ENCODE data around the gene C2orf72. TPM values are rescaled to one million over a fixed set of nuclear protein-coding genes. Genes with fewer than 3 reads are reported as not detected.

The C2orf72 gene
- total RNA-seq, 4 donors from 2014 or later, result 0.55 TPM; not detected in 3

- Histone ChIP-seq H3K4me1 (no peaks in the 10 kb centered on the region), H3K4me3 (no peak within 1 kb of the TSS), H3K36me3 (no peaks in the 10 kb centered on the region), H3K9me3 (no peaks in the 10 kb centered on the region), H3K27ac (no peak within 1 kb of the TSS), H3K27me3 (no peaks in the 10 kb centered on the region)
- intact Hi-C loops (cut with DNase I; ENCODE audit: low total_unique reads), result no loop called here
- TF ChIP-seq, protein P1, sequence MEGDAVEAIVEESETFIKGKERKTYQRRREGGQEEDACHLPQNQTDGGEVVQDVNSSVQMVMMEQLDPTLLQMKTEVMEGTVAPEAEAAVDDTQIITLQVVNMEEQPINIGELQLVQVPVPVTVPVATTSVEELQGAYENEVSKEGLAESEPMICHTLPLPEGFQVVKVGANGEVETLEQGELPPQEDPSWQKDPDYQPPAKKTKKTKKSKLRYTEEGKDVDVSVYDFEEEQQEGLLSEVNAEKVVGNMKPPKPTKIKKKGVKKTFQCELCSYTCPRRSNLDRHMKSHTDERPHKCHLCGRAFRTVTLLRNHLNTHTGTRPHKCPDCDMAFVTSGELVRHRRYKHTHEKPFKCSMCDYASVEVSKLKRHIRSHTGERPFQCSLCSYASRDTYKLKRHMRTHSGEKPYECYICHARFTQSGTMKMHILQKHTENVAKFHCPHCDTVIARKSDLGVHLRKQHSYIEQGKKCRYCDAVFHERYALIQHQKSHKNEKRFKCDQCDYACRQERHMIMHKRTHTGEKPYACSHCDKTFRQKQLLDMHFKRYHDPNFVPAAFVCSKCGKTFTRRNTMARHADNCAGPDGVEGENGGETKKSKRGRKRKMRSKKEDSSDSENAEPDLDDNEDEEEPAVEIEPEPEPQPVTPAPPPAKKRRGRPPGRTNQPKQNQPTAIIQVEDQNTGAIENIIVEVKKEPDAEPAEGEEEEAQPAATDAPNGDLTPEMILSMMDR (IDR thresholded peaks at IDR 0.05), result no peak
- no peak for TF ChIP-seq POLR2A (IDR thresholded peaks at IDR 0.05)
- no peak for DNase-seq
Observed at GRCh38 chr2:230995821-230996220, 41.5 kb upstream of the C2orf72 start, which contains the start of gene SPATA3. TSS of gene SPATA3 (plus strand) at chr2:230996121. CDS start at chr2:230996234, 113 bp downstream.

- Histone ChIP-seq H3K4me3 (no peak overlapping the region), H3K36me3 (no peaks in the 10 kb centered on the region), H3K9me3 (no peaks in the 10 kb centered on the region), H3K27me3 (no peaks in the 10 kb centered on the region), H3K4me1 (no peaks in the 10 kb centered on the region), H3K27ac (no peak overlapping the region)
- DNase-seq, result no peak
- no peak for TF ChIP-seq POLR2A (IDR thresholded peaks at IDR 0.05)
- TF ChIP-seq, protein P1 (IDR thresholded peaks at IDR 0.05), result no peak
- intact Hi-C loops (cut with DNase I; ENCODE audit: low total_unique reads), result no loop called here
Observed at GRCh38 chr2:230996661-230997060, 40.7 kb upstream of the C2orf72 start.

DNA sequence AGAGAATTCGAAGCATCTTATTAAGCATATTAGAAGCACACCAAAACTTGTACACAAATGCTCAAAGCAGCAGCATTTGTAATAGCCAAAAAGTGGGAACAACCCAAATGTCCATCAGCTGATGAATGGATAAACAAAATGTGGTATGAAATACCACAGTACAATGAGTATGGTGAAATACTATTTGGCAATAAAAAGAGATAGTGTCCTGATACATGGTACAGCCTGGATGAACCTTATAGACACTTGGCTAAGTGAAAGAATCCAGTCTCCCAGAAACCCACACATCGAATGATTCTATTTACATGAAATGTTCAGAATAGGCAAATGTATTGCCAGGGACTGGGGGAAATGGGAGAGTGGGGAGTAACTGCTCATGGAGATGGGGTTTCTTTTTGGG, 38.4 kb upstream of the C2orf72 start:
- Histone ChIP-seq H3K4me3 (no peak overlapping the region), H3K27me3 (no peaks in the 10 kb centered on the region), H3K27ac (no peak overlapping the region), H3K9me3 (no peaks in the 10 kb centered on the region), H3K4me1 (no peaks in the 10 kb centered on the region), H3K36me3 (no peaks in the 10 kb centered on the region)
- DNase-seq, result no peak
- TF ChIP-seq, protein P1 (IDR thresholded peaks at IDR 0.05), result no peak
- no peak for TF ChIP-seq POLR2A (IDR thresholded peaks at IDR 0.05)
- intact Hi-C loops (cut with DNase I; ENCODE audit: low total_unique reads), result no loop called here

GRCh38 chr2:230999477-230999876, 37.8 kb upstream of the C2orf72 start:
- H3K27me3 ChIP-seq, result no peaks in the 10 kb centered on the region

DNA sequence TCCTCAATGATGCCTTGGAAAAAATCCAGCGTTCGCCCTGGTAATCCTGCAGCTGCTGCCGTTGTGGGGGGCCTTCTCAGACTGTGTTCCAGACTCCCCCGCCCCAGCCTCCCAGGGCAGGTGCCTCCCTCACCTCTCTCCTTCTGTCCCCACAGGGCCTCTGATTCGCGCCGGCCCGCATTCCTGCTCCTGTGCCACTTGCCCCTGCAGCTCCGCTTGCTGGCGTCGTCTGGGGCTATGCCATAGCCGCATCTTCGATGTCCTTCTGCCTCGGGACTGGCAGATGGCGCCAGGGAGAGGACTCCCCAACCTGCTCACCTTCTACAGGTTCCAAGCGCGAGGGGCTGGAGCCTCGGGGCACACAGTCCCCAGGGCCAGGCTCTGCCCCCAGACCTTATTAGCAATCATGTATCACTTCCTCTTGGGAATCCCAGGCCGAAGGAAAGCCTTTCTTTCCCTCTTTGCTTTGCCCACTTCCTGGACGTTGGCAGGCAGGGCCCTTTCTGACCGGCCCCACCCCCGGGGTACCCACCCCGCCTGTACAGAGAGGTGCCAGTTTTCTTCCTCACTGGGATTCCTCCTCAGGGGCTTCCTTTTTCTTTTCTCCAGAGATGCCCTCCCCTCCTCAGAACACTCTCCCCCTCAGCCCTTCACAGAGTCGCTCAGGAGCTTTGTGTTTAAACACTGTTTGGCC, 37.0 kb upstream of the C2orf72 start:
- TF ChIP-seq POLR2A (IDR thresholded peaks at IDR 0.05), result no peak
- TF ChIP-seq, protein P1 (IDR thresholded peaks at IDR 0.05), result no peak
- H3K4me1 ChIP-seq, result no peaks in the 10 kb centered on the region
- no peaks in the 10 kb centered on the region for H3K9me3 ChIP-seq
- H3K36me3 ChIP-seq, result no peaks in the 10 kb centered on the region
- no peaks in the 10 kb centered on the region for H3K27me3 ChIP-seq
- H3K4me3 ChIP-seq, result no peak overlapping the region
- intact Hi-C loops (cut with DNase I; ENCODE audit: low total_unique reads), result no loop called here
- no peak overlapping the region for H3K27ac ChIP-seq
- DNase-seq, result no peak

More at GRCh38 chr2:230999477-230999876, 37.8 kb upstream of the C2orf72 start:
- H3K4me1 ChIP-seq, result no peaks in the 10 kb centered on the region
- H3K36me3 ChIP-seq, result no peaks in the 10 kb centered on the region
- intact Hi-C loops (cut with DNase I; ENCODE audit: low total_unique reads), result no loop called here
- H3K9me3 ChIP-seq, result no peaks in the 10 kb centered on the region
- no peak for DNase-seq
- H3K27ac ChIP-seq, result no peak overlapping the region
- H3K4me3 ChIP-seq, result no peak overlapping the region
- no peak for TF ChIP-seq POLR2A (IDR thresholded peaks at IDR 0.05)
- TF ChIP-seq, protein P1 (IDR thresholded peaks at IDR 0.05), result no peak

Data from uterus (tissue), 4 donors.